ENCODE data around the gene VIP.
A peak's percentile ranks its signal among the peaks of the same experiment; 100 is the strongest.
"Not testable (repeated sequence)": the region's sequence is repeated elsewhere in the genome, so short reads cannot be mapped to it uniquely, and the experiment has no call there.

The VIP gene

DNA sequence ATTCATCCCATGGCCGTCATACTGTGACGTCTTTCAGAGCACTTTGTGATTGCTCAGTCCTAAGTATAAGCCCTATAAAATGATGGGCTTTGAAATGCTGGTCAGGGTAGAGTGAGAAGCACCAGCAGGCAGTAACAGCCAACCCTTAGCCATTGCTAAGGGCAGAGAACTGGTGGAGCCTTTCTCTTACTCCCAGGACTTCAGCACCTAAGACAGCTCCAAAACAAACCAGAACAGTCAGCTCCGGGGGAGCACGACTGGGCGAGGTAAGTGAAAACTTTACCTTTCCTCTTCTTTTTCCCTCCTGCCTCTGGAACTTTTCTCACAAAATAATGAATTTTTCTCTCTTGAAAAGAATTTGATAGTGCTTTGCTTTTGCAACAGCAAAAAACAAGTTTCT is at the start of gene VIP:
Gene VIP (plus strand): TSS at position 104 of the 400 bp plus-strand sequence. CDS start 1,381 bp downstream, outside the sequence.
- no peak for DNase-seq (ENCODE audit: low spot score)

- DNase-seq (ENCODE audit: low spot score): no peak
Measured at GRCh38 chr6:152701081-152701862, 49.3 kb upstream of the VIP start.

- no peak for DNase-seq (ENCODE audit: low spot score)
Measured at GRCh38 chr6:152701863-152702401, 48.7 kb upstream of the VIP start.

DNA sequence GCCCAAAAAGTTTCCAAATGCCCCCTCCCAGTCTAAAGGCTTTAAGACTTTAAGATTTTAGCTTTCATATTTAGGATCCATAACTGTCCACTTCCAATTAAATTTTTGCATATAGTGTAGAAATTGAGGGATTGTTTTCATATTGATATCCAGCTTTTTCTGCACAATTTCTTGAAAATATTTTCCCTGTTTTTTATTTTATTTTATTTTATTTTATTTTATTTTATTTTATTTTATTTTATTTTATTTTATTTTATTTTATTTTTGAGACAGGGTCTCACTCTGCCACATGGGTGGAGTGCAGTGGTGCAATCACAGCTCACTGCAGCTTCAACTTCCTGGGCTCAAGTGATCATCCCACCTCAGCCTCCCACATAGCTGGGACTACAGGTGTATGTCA is 46.8 kb upstream of the VIP start:
- not testable (repeated sequence) for DNase-seq (ENCODE audit: low spot score)

- no peak for DNase-seq (ENCODE audit: low spot score)
Measured at GRCh38 chr6:152705327-152705726, 45.3 kb upstream of the VIP start.

- no peak for DNase-seq (ENCODE audit: low spot score)
Measured at GRCh38 chr6:152716322-152716721, 34.3 kb upstream of the VIP start.

- no peak for DNase-seq (ENCODE audit: low spot score)
Measured at GRCh38 chr6:152720974-152721373, 29.6 kb upstream of the VIP start.

DNA sequence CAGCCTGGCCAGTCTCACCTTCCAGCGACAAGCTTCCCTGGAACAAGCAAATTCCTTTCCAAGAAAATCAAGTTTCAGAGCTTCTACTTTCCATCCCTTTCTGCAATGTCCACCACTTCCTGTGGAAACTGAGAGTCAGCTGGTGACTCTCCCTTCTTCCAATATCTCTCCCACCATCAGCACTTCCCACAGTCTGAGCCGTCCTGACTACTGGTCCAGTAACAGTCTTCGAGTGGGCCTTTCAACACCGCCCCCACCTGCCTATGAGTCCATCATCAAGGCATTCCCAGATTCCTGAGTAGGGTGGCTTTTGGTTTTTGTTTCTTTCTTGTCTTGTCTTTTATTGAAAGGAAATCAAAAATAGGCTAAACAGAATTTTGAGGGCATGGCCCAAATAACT is 28.6 kb upstream of the VIP start:
- DNase-seq (ENCODE audit: low spot score): no peak

DNA sequence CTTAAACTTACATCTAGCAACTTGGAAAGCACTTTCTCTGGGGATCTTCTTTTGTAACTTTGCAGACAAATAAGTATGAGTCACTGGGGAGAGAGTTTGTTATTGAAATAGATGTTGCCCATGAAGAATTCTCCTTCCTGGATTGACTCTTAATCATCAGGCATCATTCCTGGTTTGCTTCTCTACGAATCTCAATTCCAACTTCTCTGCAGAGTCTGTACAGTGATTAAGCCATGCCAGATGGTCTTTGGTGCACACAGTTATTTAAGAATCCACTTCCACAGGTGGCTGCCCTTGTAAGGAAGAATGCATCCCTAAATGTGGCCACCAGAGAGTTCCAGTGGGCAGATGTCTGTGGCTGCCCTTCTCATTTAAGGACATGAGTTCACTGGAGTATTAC is 27.2 kb upstream of the VIP start:
- no peak for DNase-seq (ENCODE audit: low spot score)

- no peak for DNase-seq (ENCODE audit: low spot score)
Measured at GRCh38 chr6:152726313-152726712, 24.3 kb upstream of the VIP start.

DNA sequence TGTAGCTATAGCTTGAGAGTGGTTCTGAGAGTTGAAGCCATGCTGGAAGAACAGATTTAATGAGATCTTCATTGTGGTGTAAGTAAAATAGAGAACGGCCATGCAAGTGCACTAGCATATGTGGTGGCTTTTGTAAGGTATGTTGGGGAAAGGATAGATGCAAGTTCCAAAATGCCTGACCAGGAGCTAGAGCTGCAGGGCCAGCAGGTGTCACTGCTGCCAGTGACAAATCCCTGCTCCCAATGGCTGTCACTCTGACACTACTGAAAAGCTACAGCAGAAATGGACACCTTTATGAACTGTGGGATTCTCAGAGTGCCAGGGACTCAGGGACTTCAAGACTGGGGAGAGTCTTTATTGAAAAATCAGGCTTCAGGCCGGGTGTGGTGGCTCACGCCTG is 23.1 kb upstream of the VIP start:
- DNase-seq (ENCODE audit: low spot score): no peak

- DNase-seq (ENCODE audit: low spot score): no peak
Measured at GRCh38 chr6:152734630-152735029, 16.0 kb upstream of the VIP start.

- DNase-seq (ENCODE audit: low spot score): no peak
Measured at GRCh38 chr6:152736687-152737273, 13.8 kb upstream of the VIP start.

- DNase-seq (ENCODE audit: low spot score): no peak
Measured at GRCh38 chr6:152745509-152746171, 5.0 kb upstream of the VIP start.

DNA sequence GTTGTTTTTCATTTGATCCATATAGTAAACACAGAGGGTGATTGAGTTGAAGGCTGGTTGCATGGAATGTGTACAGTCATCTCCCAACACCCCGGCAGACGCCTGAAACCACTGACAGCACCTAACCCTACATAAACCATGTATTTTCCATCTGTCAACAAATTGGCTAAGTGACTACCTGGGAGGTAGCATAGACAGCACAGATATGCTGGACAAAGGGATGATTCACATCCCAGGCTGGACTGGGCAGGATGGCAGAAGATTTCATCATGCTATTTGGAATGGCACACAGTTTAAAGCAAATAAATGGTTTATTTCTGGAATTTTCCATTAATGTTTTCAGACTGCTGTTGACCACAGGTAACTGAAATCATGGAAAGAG is 4.4 kb upstream of the VIP start:
- DNase-seq (ENCODE audit: low spot score): no peak

GRCh38 chr6:152748843-152749242 is 1.8 kb upstream of the VIP start:
- DNase-seq (ENCODE audit: low spot score): peak; percentile 4

DNA sequence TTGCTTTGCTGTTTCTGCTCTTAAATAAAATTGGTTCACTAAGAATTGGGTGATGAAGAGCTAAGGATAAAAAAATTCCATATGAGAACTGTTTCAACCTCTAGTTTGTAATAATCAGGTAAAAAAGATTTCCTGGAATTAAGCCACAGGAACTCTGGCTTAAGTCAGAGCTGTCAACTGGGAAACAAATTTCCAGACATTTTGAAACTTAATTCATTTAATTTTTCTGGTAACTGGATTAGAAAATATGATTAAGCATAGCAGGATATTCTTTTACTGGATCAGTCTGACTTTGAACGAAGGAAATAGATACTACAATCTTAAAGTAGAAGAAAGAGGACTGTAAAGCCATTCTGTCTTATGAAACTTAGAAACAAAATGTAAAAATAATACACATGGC is 1.3 kb upstream of the VIP start:
- no peak for DNase-seq (ENCODE audit: low spot score)

DNA sequence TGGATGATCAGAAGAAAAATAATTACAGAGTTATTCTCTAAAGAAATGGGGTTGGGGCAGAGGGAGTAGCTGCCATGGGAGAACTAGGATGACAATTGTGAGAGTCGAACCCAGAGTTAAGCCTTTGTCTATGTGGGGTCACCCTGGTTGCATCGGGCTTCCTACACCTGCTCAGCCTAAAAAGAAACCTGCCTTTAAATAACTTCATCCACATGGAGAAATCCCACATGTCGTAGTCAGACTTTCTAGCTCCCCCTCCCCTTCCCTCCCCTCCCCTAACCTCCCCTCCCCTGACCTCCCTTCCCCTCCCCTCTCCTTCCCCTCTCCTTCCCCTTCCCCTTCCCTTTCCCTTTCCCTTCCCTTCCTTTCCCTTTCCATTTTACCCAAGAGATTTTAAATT is 14.7 kb downstream of the VIP start:
- no peak for DNase-seq (ENCODE audit: low spot score)

DNA sequence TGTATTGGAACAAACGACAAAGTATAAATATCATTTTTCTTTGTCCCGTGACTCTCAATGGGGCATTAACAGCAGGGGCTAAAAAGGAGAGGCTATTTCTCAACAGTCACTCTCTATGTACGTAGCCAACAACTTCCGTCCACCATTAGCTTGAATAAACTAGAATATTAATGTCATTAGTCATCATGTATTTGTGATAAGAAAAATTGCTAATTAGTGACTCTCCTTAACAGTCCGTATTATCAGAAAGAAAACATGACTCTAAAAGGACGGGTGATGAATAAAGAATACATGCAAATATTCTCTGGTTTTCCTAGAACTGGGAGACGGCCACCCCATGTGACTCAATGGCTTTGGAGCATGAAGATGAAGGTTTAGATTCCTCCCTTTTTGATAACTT is 18.6 kb downstream of the VIP start:
- no peak for DNase-seq (ENCODE audit: low spot score)

GRCh38 chr6:152769993-152770392 is 19.4 kb downstream of the VIP start:
- DNase-seq (ENCODE audit: low spot score): no peak

DNA sequence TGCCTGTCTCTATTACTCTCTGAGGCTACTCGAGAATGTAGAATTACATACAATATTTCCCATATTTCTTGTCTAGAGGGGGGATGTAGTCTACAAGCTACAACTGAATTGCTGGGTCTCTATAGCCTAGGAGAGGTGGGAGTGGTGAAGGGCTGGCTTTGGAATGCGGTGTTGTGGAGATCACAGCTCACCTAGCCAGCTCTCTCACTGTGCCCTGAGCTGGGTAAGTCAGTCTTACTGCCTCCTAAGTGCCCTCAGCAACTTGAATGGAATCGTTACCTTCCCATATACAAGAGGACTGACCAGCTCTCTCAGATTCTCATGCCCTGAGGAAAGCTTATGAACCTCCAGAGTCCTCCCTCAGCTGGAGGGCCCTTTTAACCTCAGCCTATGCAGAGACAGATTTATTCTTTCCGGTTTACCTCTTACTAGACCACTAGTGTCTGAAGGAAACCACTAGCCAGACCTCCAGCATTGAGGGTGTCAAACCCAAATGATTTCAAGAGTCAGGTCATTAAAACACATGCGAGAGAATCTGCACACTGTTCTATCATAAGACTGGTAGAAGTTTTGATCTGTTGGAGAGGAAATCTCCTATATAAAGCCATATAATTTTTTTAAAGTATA is 20.6 kb downstream of the VIP start:
- DNase-seq (ENCODE audit: low spot score): no peak

- no peak for DNase-seq (ENCODE audit: low spot score)
Measured at GRCh38 chr6:152775428-152775827, 24.8 kb downstream of the VIP start.

- DNase-seq (ENCODE audit: low spot score): no peak
Measured at GRCh38 chr6:152776833-152777232, 26.2 kb downstream of the VIP start.
